HepG2 (cell line): Measurements from ENCODE around the gene AP1AR.
"Not testable (repeated sequence)": the region's sequence is repeated elsewhere in the genome, so short reads cannot be mapped to it uniquely, and the experiment has no call there.

Experiments
- CHD2 ChIP-seq: IDR thresholded peaks from 2 replicates; pipeline ENCODE4 v1.6.1; 2011; ENCODE audit warnings: low read depth, low read length, improper control_type of control experiment
- CTCF ChIP-seq: sonication (generic); formaldehyde crosslinking; IDR thresholded peaks from 2 replicates; pipeline ENCODE4 v1.5.0; 2020; ENCODE audit warnings: mild to moderate bottlenecking, missing genetic modification reagents, moderate library complexity
- FOXA1 ChIP-seq, 2 experiments: fragments of 450-650 bp in 1 of 2; sonication (generic) in 1 of 2; formaldehyde crosslinking in 1 of 2; IDR thresholded peaks; 2 replicates each; pipeline versions ENCODE4 v1.4.0 to v1.6.1; 2016 to 2020; ENCODE audit warnings: missing genetic modification reagents in 1 of 2
- IRX3 ChIP-seq: sonication (generic); formaldehyde crosslinking; IDR thresholded peaks from 2 replicates; pipeline ENCODE4 v1.8.1; 2023; ENCODE audit warnings: mild to moderate bottlenecking, low read depth, missing genetic modification reagents, borderline replicate concordance
- MEIS2 ChIP-seq: sonication (generic); formaldehyde crosslinking; IDR thresholded peaks from 2 replicates; pipeline ENCODE4 v1.9.0; 2021; ENCODE audit warnings: mild to moderate bottlenecking, missing genetic modification reagents
- XRCC5 ChIP-seq: fragments of 200-400 bp; formaldehyde crosslinking; optimal IDR thresholded peaks from 2 replicates; pipeline ENCODE3; 2017; ENCODE audit warnings: mild to moderate bottlenecking, low read length
- ZBTB10 ChIP-seq: sonication (generic); formaldehyde crosslinking; IDR thresholded peaks from 2 replicates; pipeline ENCODE4 v1.4.0; 2020; ENCODE audit warnings: missing genetic modification reagents, borderline replicate concordance
- ZHX1 ChIP-seq: sonication (generic); formaldehyde crosslinking; IDR thresholded peaks from 2 replicates; pipeline ENCODE4 v1.8.1; 2022; ENCODE audit warnings: low read depth, mild to moderate bottlenecking, missing genetic modification reagents
- ZNF296 ChIP-seq: sonication (generic); formaldehyde crosslinking; conservative IDR thresholded peaks from 2 replicates; pipeline ENCODE4 v1.5.0; 2020; ENCODE audit warnings: mild to moderate bottlenecking, missing genetic modification reagents
- ZNF530 ChIP-seq: sonication (generic); formaldehyde crosslinking; IDR thresholded peaks from 2 replicates; pipeline ENCODE4 v1.5.0; 2020; ENCODE audit warnings: low read depth, mild to moderate bottlenecking, missing genetic modification reagents
- ZNF546 ChIP-seq: sonication (generic); formaldehyde crosslinking; conservative IDR thresholded peaks from 2 replicates; pipeline ENCODE4 v1.8.1; 2023; ENCODE audit warnings: mild to moderate bottlenecking, missing genetic modification reagents
- ZNF562 ChIP-seq: sonication (generic); formaldehyde crosslinking; IDR thresholded peaks from 2 replicates; pipeline ENCODE4 v1.8.0; 2022; ENCODE audit warnings: missing genetic modification reagents, borderline replicate concordance
- ZNF619 ChIP-seq: sonication (generic); formaldehyde crosslinking; IDR thresholded peaks from 2 replicates; pipeline ENCODE4 v1.4.0; 2020; ENCODE audit warnings: mild to moderate bottlenecking, missing genetic modification reagents

- not testable (repeated sequence) for TF ChIP-seq CTCF (CRISPR knock-in tag); ZNF546; IRX3; ZNF619 (CRISPR knock-in tag); ZBTB10 (CRISPR knock-in tag); FOXA1 (IDR thresholded peaks at IDR 0.05); XRCC5; ZNF562 (CRISPR knock-in tag); ZNF296; CHD2; ZNF530 (CRISPR knock-in tag); ZHX1 (CRISPR knock-in tag)
- 0 out of 2 replicates have a peak, but pooled peaks have one; percentile 75 for TF ChIP-seq MEIS2 (CRISPR knock-in tag)
- TF ChIP-seq FOXA1 (CRISPR knock-in tag; IDR thresholded peaks at IDR 0.05): peak; percentile 71
These were observed 23.2 kb upstream of the AP1AR start for GRCh38 chr4:112208137-112209095.
